ENCODE measurements around the gene BRD9.

The BRD9 gene

DNA sequence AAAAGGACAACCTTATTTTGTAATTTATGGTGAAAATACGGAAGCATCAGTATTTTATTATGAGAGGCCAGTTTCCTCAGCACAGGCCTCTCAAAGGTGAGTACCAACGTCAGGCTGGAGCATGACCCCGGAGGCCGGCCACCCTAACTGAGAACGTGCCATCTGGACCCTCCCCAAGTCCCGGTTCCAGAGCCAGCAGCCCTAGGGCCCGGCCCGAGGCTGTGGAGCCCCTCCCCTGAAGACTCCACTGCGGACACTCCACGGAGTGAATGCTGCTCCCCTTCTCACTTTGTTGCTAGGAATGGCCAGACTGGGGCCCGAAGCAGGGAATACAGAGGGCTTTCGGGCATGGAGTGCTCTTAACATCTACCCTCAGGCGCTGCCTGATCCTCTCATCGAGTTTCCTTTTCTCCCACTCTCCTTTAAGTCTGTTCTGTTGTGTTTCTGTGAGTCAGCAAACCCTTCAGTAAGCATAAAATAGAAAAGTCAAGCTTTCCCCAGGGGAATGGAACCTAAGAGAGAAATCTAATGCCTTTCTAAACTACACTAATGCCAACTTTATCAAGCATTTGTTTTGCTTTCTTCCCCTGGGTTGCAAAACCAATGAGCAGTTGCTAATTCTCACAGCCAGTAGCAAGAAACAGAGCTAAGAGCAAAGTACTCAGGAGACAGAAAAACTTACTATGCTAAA lies 4.5 kb downstream of the BRD9 start:
- peaks cover 48 to 87% of the 10 kb centered on the region in 2 experiments for H3K36me3 ChIP-seq (ENCODE audit: control insufficient read depth in 2 of 2, insufficient read depth in 1 of 2, low read length in 2 of 2)
- POLR2A ChIA-PET, result no interaction called here

GRCh38 chr5:886716-887325 lies 5.8 kb downstream of the BRD9 start:
- H3K27ac ChIP-seq (ENCODE audit: extremely low read depth, low read depth, low read length), result no peak overlapping the region
- no peaks in the 10 kb centered on the region for H3K9me3 ChIP-seq (ENCODE audit: control insufficient read depth, insufficient read depth, low read depth, low read length)
- CTCF ChIA-PET, result interaction anchor here (0.8 to 1.6 kb wide), 2 partner anchors 109 to 281 kb away, joined by 3 to 7 read pairs; no protein-coding TSS in a partner anchor
- peaks cover 61 to 100% of the 10 kb centered on the region in 2 experiments for H3K36me3 ChIP-seq (ENCODE audit: control insufficient read depth in 2 of 2, insufficient read depth in 1 of 2, low read length in 2 of 2)
- H3K4me3 ChIP-seq (ENCODE audit: low read depth, low read length), result no peak overlapping the region
- POLR2A ChIA-PET, result no interaction called here
- H3K4me1 ChIP-seq (ENCODE audit: control insufficient read depth, insufficient read depth, low read length), result peaks cover 5% of the 10 kb centered on the region; the same call in 1 of the 2 replicates
- TF ChIP-seq ZNF792 (tag by site-specific recombination; IDR thresholded peaks at IDR 0.05), result no peak
- TF ChIP-seq, protein P1, sequence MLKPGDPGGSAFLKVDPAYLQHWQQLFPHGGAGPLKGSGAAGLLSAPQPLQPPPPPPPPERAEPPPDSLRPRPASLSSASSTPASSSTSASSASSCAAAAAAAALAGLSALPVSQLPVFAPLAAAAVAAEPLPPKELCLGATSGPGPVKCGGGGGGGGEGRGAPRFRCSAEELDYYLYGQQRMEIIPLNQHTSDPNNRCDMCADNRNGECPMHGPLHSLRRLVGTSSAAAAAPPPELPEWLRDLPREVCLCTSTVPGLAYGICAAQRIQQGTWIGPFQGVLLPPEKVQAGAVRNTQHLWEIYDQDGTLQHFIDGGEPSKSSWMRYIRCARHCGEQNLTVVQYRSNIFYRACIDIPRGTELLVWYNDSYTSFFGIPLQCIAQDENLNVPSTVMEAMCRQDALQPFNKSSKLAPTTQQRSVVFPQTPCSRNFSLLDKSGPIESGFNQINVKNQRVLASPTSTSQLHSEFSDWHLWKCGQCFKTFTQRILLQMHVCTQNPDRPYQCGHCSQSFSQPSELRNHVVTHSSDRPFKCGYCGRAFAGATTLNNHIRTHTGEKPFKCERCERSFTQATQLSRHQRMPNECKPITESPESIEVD (tag by site-specific recombination; IDR thresholded peaks at IDR 0.05), result no peak
- no peak for TF ChIP-seq SALL2 (tag by site-specific recombination; IDR thresholded peaks at IDR 0.05; ENCODE audit: borderline replicate concordance)
- TF ChIP-seq ZNF488 (tag by site-specific recombination; IDR thresholded peaks at IDR 0.05), result no peak
- TF ChIP-seq, protein P2, sequence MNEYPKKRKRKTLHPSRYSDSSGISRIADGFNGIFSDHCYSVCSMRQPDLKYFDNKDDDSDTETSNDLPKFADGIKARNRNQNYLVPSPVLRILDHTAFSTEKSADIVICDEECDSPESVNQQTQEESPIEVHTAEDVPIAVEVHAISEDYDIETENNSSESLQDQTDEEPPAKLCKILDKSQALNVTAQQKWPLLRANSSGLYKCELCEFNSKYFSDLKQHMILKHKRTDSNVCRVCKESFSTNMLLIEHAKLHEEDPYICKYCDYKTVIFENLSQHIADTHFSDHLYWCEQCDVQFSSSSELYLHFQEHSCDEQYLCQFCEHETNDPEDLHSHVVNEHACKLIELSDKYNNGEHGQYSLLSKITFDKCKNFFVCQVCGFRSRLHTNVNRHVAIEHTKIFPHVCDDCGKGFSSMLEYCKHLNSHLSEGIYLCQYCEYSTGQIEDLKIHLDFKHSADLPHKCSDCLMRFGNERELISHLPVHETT (tag by site-specific recombination; IDR thresholded peaks at IDR 0.05), result no peak
- TF ChIP-seq, protein P3, sequence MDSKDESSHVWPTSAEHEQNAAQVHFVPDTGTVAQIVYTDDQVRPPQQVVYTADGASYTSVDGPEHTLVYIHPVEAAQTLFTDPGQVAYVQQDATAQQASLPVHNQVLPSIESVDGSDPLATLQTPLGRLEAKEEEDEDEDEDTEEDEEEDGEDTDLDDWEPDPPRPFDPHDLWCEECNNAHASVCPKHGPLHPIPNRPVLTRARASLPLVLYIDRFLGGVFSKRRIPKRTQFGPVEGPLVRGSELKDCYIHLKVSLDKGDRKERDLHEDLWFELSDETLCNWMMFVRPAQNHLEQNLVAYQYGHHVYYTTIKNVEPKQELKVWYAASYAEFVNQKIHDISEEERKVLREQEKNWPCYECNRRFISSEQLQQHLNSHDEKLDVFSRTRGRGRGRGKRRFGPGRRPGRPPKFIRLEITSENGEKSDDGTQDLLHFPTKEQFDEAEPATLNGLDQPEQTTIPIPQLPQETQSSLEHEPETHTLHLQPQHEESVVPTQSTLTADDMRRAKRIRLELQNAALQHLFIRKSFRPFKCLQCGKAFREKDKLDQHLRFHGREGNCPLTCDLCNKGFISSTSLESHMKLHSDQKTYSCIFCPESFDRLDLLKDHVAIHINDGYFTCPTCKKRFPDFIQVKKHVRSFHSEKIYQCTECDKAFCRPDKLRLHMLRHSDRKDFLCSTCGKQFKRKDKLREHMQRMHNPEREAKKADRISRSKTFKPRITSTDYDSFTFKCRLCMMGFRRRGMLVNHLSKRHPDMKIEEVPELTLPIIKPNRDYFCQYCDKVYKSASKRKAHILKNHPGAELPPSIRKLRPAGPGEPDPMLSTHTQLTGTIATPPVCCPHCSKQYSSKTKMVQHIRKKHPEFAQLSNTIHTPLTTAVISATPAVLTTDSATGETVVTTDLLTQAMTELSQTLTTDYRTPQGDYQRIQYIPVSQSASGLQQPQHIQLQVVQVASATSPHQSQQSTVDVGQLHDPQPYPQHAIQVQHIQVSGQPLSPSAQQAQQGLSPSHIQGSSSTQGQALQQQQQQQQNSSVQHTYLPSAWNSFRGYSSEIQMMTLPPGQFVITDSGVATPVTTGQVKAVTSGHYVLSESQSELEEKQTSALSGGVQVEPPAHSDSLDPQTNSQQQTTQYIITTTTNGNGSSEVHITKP (tag by site-specific recombination; IDR thresholded peaks at IDR 0.05), result no peak
- no peak for TF ChIP-seq ZNF416 (tag by site-specific recombination; IDR thresholded peaks at IDR 0.05)
- TF ChIP-seq ZNF174 (tag by site-specific recombination; IDR thresholded peaks at IDR 0.05), result no peak

More for the DNA sequence above, 4.5 kb downstream of the BRD9 start:
- no peak overlapping the region for H3K4me3 ChIP-seq (ENCODE audit: low read depth, low read length)
- H3K27ac ChIP-seq (ENCODE audit: extremely low read depth, low read depth, low read length), result no peak overlapping the region
- TF ChIP-seq ZNF561 (tag by site-specific recombination; IDR thresholded peaks at IDR 0.05; ENCODE audit: borderline replicate concordance), result no peak
- TF ChIP-seq ZNF670 (tag by site-specific recombination; IDR thresholded peaks at IDR 0.05; ENCODE audit: low read depth), result no peak
- TF ChIP-seq ZNF302 (tag by site-specific recombination; IDR thresholded peaks at IDR 0.05; ENCODE audit: low read depth), result no peak
- TF ChIP-seq ZNF398 (tag by site-specific recombination; IDR thresholded peaks at IDR 0.05), result no peak
- TF ChIP-seq, protein P4, sequence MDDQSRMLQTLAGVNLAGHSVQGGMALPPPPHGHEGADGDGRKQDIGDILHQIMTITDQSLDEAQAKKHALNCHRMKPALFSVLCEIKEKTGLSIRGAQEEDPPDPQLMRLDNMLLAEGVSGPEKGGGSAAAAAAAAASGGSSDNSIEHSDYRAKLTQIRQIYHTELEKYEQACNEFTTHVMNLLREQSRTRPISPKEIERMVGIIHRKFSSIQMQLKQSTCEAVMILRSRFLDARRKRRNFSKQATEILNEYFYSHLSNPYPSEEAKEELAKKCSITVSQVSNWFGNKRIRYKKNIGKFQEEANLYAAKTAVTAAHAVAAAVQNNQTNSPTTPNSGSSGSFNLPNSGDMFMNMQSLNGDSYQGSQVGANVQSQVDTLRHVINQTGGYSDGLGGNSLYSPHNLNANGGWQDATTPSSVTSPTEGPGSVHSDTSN (CRISPR knock-in tag; IDR thresholded peaks at IDR 0.05), result no peak
- TF ChIP-seq ZNF132 (tag by site-specific recombination; IDR thresholded peaks at IDR 0.05; ENCODE audit: borderline replicate concordance), result no peak
- TF ChIP-seq ZNF133 (tag by site-specific recombination; IDR thresholded peaks at IDR 0.05), result no peak
- no peak for TF ChIP-seq HOXC10 (CRISPR knock-in tag; IDR thresholded peaks at IDR 0.05)
- no peak for TF ChIP-seq ZNF211 (tag by site-specific recombination; IDR thresholded peaks at IDR 0.05; ENCODE audit: low read depth)
- TF ChIP-seq SCRT2 (tag by site-specific recombination; IDR thresholded peaks at IDR 0.05), result no peak
- TF ChIP-seq REPIN1 (tag by site-specific recombination; IDR thresholded peaks at IDR 0.05; ENCODE audit: low read depth), result no peak
- no peak for TF ChIP-seq IKZF3 (tag by site-specific recombination; IDR thresholded peaks at IDR 0.05)
- no peak for TF ChIP-seq ZSCAN18 (tag by site-specific recombination; IDR thresholded peaks at IDR 0.05)
- no peak for TF ChIP-seq ZNF792 (tag by site-specific recombination; IDR thresholded peaks at IDR 0.05)
- no peak for TF ChIP-seq KLF16 (tag by site-specific recombination; IDR thresholded peaks at IDR 0.05)
- TF ChIP-seq ZNF473 (tag by site-specific recombination; IDR thresholded peaks at IDR 0.05), result no peak
- TF ChIP-seq ZNF223 (tag by site-specific recombination; IDR thresholded peaks at IDR 0.05), result no peak
- CTCF ChIA-PET, result interaction anchor here (0.8 kb wide), 1 partner anchor 36 kb away, joined by 3 read pairs; no protein-coding TSS in a partner anchor
- H3K4me1 ChIP-seq (ENCODE audit: control insufficient read depth, insufficient read depth, low read length), result peaks cover 5% of the 10 kb centered on the region; the same call in 1 of the 2 replicates
- H3K9me3 ChIP-seq (ENCODE audit: control insufficient read depth, insufficient read depth, low read depth, low read length), result no peaks in the 10 kb centered on the region
